Measurements from ENCODE around the gene COX19.

The COX19 gene

GRCh38 chr7:999941-1000935 is 24.9 kb upstream of the COX19 start:
- no peak for TF ChIP-seq CTCF (IDR thresholded peaks at IDR 0.05; ENCODE audit: low read depth, low read length)
- H3K4me3 ChIP-seq (ENCODE audit: low read depth, low read length), result no peak overlapping the region

GRCh38 chr7:999149-999879 is 24.0 kb upstream of the COX19 start:
- TF ChIP-seq CTCF (IDR thresholded peaks at IDR 0.05; ENCODE audit: low read depth, low read length), result no peak
- H3K4me3 ChIP-seq (ENCODE audit: low read depth, low read length), result no peak overlapping the region

GRCh38 chr7:997404-998395 is 22.4 kb upstream of the COX19 start:
- H3K4me3 ChIP-seq (ENCODE audit: low read depth, low read length), result no peak overlapping the region
- TF ChIP-seq CTCF (IDR thresholded peaks at IDR 0.05; ENCODE audit: low read depth, low read length), result no peak

- TF ChIP-seq CTCF (IDR thresholded peaks at IDR 0.05; ENCODE audit: low read depth, low read length), result no peak
- H3K4me3 ChIP-seq (ENCODE audit: low read depth, low read length), result no peak overlapping the region
Measured at GRCh38 chr7:996079-996872, 20.9 kb upstream of the COX19 start.

GRCh38 chr7:995571-995970 is 20.2 kb upstream of the COX19 start:
- no peak overlapping the region for H3K4me3 ChIP-seq (ENCODE audit: low read depth, low read length)
- no peak for TF ChIP-seq CTCF (IDR thresholded peaks at IDR 0.05; ENCODE audit: low read depth, low read length)

- no peak for TF ChIP-seq CTCF (IDR thresholded peaks at IDR 0.05; ENCODE audit: low read depth, low read length)
- H3K4me3 ChIP-seq (ENCODE audit: low read depth, low read length), result no peak overlapping the region
Measured at GRCh38 chr7:994592-995308, 19.4 kb upstream of the COX19 start.

Data from WI38 (cell line).